K562 (cell line): ENCODE measurements around the gene AHNAK.
A peak's percentile ranks its signal among the peaks of the same experiment; 100 is the strongest.

ENCODE experiments used
- CTCF ChIP-seq, 3 experiments: IDR thresholded peaks in 2 of 3; conservative IDR thresholded peaks in 1 of 3; 2 replicates each; pipeline ENCODE4 v1.5.1; 2011 to 2012; ENCODE audit warnings: low read length in 3 of 3, mild to moderate bottlenecking in 3 of 3, control low read depth in 2 of 3, improper control_type of control experiment in 1 of 3, inconsistent platforms in 1 of 3, low read depth in 1 of 3, mixed read lengths in 1 of 3, moderate library complexity in 1 of 3; ENCODE audit not compliant: insufficient read depth in 2 of 3
- ELF1 ChIP-seq: fragments of 200-800 bp; sonication (Bioruptor generic); IDR thresholded peaks from 2 replicates; pipeline ENCODE4 v1.6.1; 2016; ENCODE audit warnings: missing genetic modification characterization, missing compliant biosample characterization
- MLX ChIP-seq, 2 experiments: fragments of 450-650 bp in 1 of 2; sonication (generic) in 1 of 2; formaldehyde crosslinking; conservative IDR thresholded peaks; 2 replicates each; pipeline versions ENCODE4 v1.4.0 to v1.8.1; 2020 to 2022; ENCODE audit warnings: mild to moderate bottlenecking in 1 of 2, missing genetic modification reagents in 1 of 2
- PRPF4 ChIP-seq: fragments of 200-400 bp; formaldehyde crosslinking; IDR thresholded peaks from one replicate; pipeline ENCODE4 v1.6.1; 2017; ENCODE audit warnings: low read length, low read depth, mild to moderate bottlenecking; ENCODE audit not compliant: insufficient read depth, poor library complexity, severe bottlenecking
- RB1 ChIP-seq: fragments of 450-650 bp; IDR thresholded peaks from 2 replicates; pipeline ENCODE4 v1.6.1; 2017; ENCODE audit warnings: low read depth, mild to moderate bottlenecking
- SETDB1 ChIP-seq: IDR thresholded peaks from one replicate; pipeline ENCODE4 v1.6.1; 2012; ENCODE audit warnings: low read length, control low read depth, inconsistent platforms
- SIX5 ChIP-seq, 2 experiments: IDR thresholded peaks; 2 replicates each; pipeline ENCODE4 v1.6.1; 2011; ENCODE audit warnings: low read length in 2 of 2, borderline replicate concordance in 1 of 2, low read depth in 1 of 2, mild to moderate bottlenecking in 1 of 2, moderate library complexity in 1 of 2; ENCODE audit not compliant: insufficient read depth in 1 of 2
- U2AF2 ChIP-seq: fragments of 200-400 bp; formaldehyde crosslinking; optimal IDR thresholded peaks from 2 replicates; pipeline ENCODE3; 2017; ENCODE audit warnings: low read depth, mild to moderate bottlenecking, low read length
- ZZZ3 ChIP-seq: fragments of 450-650 bp; IDR thresholded peaks from 2 replicates; pipeline ENCODE4 v1.6.1; 2016; ENCODE audit warnings: antibody characterized with exemption, mild to moderate bottlenecking, moderate library complexity

- TF ChIP-seq ELF1 (tag) (peak; percentile 61; the same call in 1 of the 2 replicates), CTCF (IDR thresholded peaks at IDR 0.05 in 2 of 3, conservative IDR thresholded peaks at IDR 0.05 in 1 of 3; ENCODE audit: insufficient read depth in 2 of 3, low read depth in 1 of 3, low read length in 3 of 3) (peak in 1 of 3 experiments; percentile 7; a peak in 1 of 6 replicates), U2AF2 (no peak), ZZZ3 (no peak), PRPF4 (no peak), SIX5 (IDR thresholded peaks at IDR 0.05; ENCODE audit: borderline replicate concordance in 1 of 2, insufficient read depth in 1 of 2, low read depth in 1 of 2, low read length in 2 of 2) (no peak), RB1 (peak; percentile 49; the same call in 1 of the 2 replicates), SETDB1 (no peak), MLX (CRISPR knock-in tag; conservative IDR thresholded peaks at IDR 0.05) (no peak)
Observed at GRCh38 chr11:62553080-62553838, 6.7 kb upstream of the AHNAK start.
